ENCODE results near the gene NT5DC1.

The NT5DC1 gene

DNA sequence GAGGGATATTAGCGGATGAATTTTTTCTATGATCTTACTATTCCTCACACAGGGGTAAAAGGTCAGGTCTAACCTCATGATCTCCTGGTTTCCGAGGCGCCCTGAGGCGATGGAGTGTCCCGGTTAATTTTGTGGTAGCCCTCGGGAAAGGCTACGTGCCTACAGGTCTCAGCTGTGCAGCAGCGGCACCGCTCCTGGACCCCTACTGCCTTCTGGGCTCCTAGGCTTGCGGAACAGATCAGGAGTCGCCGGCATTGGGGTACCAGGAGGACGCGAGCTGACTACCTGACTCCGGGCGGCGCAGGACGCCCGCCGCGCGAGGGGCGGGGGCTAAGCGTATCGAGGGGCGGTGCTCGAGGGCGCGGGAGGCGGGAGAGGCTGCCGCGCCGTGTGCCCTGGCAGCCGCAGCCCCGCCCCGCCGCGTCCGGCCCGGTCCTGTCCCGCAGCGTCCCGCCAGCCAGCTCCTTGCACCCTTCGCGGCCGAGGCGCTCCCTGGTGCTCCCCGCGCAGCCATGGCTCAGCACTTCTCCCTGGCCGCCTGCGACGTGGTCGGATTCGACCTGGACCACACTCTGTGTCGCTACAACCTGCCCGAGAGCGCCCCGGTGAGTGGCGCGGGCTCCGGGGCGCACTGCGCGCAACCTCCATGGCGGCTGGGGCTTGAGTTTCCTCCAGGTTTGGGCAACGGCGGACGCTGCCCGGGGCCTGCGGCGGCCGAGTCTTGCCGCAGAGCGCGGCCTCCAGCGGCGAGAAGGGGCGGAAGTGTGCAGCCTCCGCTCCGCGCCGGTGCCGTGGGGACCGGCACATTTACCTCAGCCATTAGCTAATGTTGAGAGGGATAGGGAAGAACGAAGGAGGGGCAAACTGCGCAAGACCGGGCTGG, at the start of gene NT5DC1:
Gene NT5DC1 (plus strand): TSS at position 435 of the 883 bp plus-strand sequence. CDS start 78 bp downstream, at position 513.
- H4K20me1 ChIP-seq (ENCODE audit: insufficient read depth, low read length), result no peaks in the 10 kb centered on the region
- peak; percentile 85 for DNase-seq
- peaks cover 6% of the 10 kb centered on the region; the same call in 1 of the 2 replicates for H3K4me1 ChIP-seq (ENCODE audit: low read length)
- no peaks in the 10 kb centered on the region for H3K9me2 ChIP-seq (replicated peaks; ENCODE audit: insufficient read depth, low read length)
- H3K9ac ChIP-seq (ENCODE audit: low read length), result peak within 1 kb of the TSS; percentile 91
- H3K9me3 ChIP-seq (replicated peaks; ENCODE audit: insufficient read depth, low read length), result no peaks in the 10 kb centered on the region
- H3K4me3 ChIP-seq (ENCODE audit: low read length), result peak within 1 kb of the TSS; percentile 87
- H2AFZ ChIP-seq (ENCODE audit: low read length), result peak within 1 kb of the TSS; percentile 96
- H3F3A ChIP-seq (ENCODE audit: insufficient read depth, low read length), result peaks cover 12% of the 10 kb centered on the region; the same call in 1 of the 2 replicates
- no peaks in the 10 kb centered on the region for H3K36me3 ChIP-seq (replicated peaks; ENCODE audit: insufficient read depth, low read length)
- H3K79me2 ChIP-seq (ENCODE audit: low read length), result peaks cover 21% of the 10 kb centered on the region
- H3K27ac ChIP-seq (ENCODE audit: low read length), result peak within 1 kb of the TSS; percentile 96
- TF ChIP-seq, protein P1, sequence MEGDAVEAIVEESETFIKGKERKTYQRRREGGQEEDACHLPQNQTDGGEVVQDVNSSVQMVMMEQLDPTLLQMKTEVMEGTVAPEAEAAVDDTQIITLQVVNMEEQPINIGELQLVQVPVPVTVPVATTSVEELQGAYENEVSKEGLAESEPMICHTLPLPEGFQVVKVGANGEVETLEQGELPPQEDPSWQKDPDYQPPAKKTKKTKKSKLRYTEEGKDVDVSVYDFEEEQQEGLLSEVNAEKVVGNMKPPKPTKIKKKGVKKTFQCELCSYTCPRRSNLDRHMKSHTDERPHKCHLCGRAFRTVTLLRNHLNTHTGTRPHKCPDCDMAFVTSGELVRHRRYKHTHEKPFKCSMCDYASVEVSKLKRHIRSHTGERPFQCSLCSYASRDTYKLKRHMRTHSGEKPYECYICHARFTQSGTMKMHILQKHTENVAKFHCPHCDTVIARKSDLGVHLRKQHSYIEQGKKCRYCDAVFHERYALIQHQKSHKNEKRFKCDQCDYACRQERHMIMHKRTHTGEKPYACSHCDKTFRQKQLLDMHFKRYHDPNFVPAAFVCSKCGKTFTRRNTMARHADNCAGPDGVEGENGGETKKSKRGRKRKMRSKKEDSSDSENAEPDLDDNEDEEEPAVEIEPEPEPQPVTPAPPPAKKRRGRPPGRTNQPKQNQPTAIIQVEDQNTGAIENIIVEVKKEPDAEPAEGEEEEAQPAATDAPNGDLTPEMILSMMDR (IDR thresholded peaks at IDR 0.05; ENCODE audit: low read length), result peak; percentile 50
- no peak for TF ChIP-seq EZH2 (optimal IDR thresholded peaks at IDR 0.05; ENCODE audit: low read depth, low read length)
- H3K27me3 ChIP-seq (replicated peaks; ENCODE audit: insufficient read depth, low read length), result no peaks in the 10 kb centered on the region
- peak within 1 kb of the TSS; percentile 77 for H3K4me2 ChIP-seq (ENCODE audit: low read depth, low read length)

DNA sequence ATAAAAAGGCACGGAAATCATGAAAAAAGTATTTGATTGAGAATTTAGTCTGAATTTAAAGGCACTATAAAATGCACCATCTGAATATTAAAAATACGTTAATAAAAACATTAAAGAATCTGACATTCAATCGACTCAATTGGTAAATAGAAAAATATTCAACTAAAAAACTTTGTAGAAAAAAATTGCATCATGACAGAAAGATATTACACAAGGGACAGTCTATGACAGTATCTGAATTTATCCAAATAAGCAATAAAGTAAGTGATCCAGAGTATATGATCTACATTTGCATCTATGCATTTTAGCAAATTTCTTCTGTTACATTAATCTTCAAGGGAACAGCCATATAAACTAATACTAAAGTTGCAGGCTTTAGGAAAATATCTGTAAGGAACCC, 49.4 kb upstream of the NT5DC1 start:
- H3K4me3 ChIP-seq (ENCODE audit: low read length), result no peak overlapping the region
- no peaks in the 10 kb centered on the region for H3K27me3 ChIP-seq (replicated peaks; ENCODE audit: insufficient read depth, low read length)
- no peak overlapping the region for H3K9ac ChIP-seq (ENCODE audit: low read length)
- H3K79me2 ChIP-seq (ENCODE audit: low read length), result no peaks in the 10 kb centered on the region
- no peak for DNase-seq
- H4K20me1 ChIP-seq (ENCODE audit: insufficient read depth, low read length), result no peaks in the 10 kb centered on the region
- no peak overlapping the region for H3K27ac ChIP-seq (ENCODE audit: low read length)
- H3F3A ChIP-seq (ENCODE audit: insufficient read depth, low read length), result no peaks in the 10 kb centered on the region
- H2AFZ ChIP-seq (ENCODE audit: low read length), result no peak overlapping the region
- peaks cover 7% of the 10 kb centered on the region; the same call in 1 of the 2 replicates for H3K4me1 ChIP-seq (ENCODE audit: low read length)
- no peaks in the 10 kb centered on the region for H3K9me3 ChIP-seq (replicated peaks; ENCODE audit: insufficient read depth, low read length)
- no peaks in the 10 kb centered on the region for H3K36me3 ChIP-seq (replicated peaks; ENCODE audit: insufficient read depth, low read length)
- TF ChIP-seq EZH2 (optimal IDR thresholded peaks at IDR 0.05; ENCODE audit: low read depth, low read length) (no peak), EZH2phosphoT487 (IDR thresholded peaks at IDR 0.05; ENCODE audit: low read length) (no peak)
- TF ChIP-seq, protein P1 (IDR thresholded peaks at IDR 0.05; ENCODE audit: low read length), result no peak
- no peaks in the 10 kb centered on the region for H3K9me2 ChIP-seq (replicated peaks; ENCODE audit: insufficient read depth, low read length)
- H3K4me2 ChIP-seq (ENCODE audit: low read depth, low read length), result no peak overlapping the region

DNA sequence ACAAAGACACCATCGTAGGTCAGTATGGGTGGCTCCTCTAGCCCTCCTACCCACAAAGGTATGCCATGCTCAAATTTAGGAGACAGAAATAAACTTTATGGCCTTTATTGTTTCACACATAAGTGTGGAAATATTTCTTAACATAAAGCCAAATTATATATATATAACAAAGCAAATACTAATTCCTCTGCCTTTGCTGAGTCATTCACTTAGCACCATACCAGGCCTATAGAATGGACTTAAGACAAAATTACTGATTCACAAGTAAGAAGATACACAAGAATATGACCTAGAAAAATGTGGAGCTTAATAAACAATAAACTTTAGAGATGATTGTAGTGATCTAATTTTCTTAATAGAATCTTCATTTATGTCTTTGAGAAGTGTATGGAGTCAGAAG, 45.1 kb upstream of the NT5DC1 start:
- no peaks in the 10 kb centered on the region for H3K79me2 ChIP-seq (ENCODE audit: low read length)
- no peak overlapping the region for H3K27ac ChIP-seq (ENCODE audit: low read length)
- DNase-seq, result no peak
- peaks cover 10% of the 10 kb centered on the region for H3F3A ChIP-seq (ENCODE audit: insufficient read depth, low read length)
- H3K4me1 ChIP-seq (ENCODE audit: low read length), result peaks cover 5% of the 10 kb centered on the region
- no peaks in the 10 kb centered on the region for H3K9me3 ChIP-seq (replicated peaks; ENCODE audit: insufficient read depth, low read length)
- H3K4me2 ChIP-seq (ENCODE audit: low read depth, low read length), result no peak overlapping the region
- no peaks in the 10 kb centered on the region for H3K27me3 ChIP-seq (replicated peaks; ENCODE audit: insufficient read depth, low read length)
- no peak overlapping the region for H3K9ac ChIP-seq (ENCODE audit: low read length)
- H4K20me1 ChIP-seq (ENCODE audit: insufficient read depth, low read length), result no peaks in the 10 kb centered on the region
- H3K36me3 ChIP-seq (replicated peaks; ENCODE audit: insufficient read depth, low read length), result no peaks in the 10 kb centered on the region
- no peak overlapping the region for H3K4me3 ChIP-seq (ENCODE audit: low read length)
- H2AFZ ChIP-seq (ENCODE audit: low read length), result no peak overlapping the region
- TF ChIP-seq EZH2 (optimal IDR thresholded peaks at IDR 0.05; ENCODE audit: low read depth, low read length) (no peak), EZH2phosphoT487 (IDR thresholded peaks at IDR 0.05; ENCODE audit: low read length) (no peak)
- TF ChIP-seq, protein P1 (IDR thresholded peaks at IDR 0.05; ENCODE audit: low read length), result no peak
- H3K9me2 ChIP-seq (replicated peaks; ENCODE audit: insufficient read depth, low read length), result no peaks in the 10 kb centered on the region
